Activated B cell treated with CpG ODN at 0.5 μM for 24 hours (primary cell): ENCODE measurements around the gene SLC7A5. TPM values are rescaled to one million over a fixed set of nuclear protein-coding genes. Genes with fewer than 3 reads are reported as not detected.
"Not testable (repeated sequence)": the region's sequence is repeated elsewhere in the genome, so short reads cannot be mapped to it uniquely, and the experiment has no call there.

Experiments
- ATAC-seq: fragments of 200-7000 bp; cut with Tn5 transposase; one replicate; pipeline ENCODE4 v1.10.0; 2021; ENCODE audit warnings: low read depth, mild to moderate bottlenecking, moderate library complexity
- CTCF ChIA-PET: fragments of 350-600 bp; sonication (Branson Sonifier 250); formaldehyde crosslinking; loops from one replicate; lab custom pipeline; 2021; ENCODE audit warnings: antibody characterized with exemption; lab: Charles Lee
- POLR2A ChIA-PET: fragments of 350-600 bp; sonication (Branson Sonifier 250); formaldehyde crosslinking; loops from one replicate; lab custom pipeline; 2021; ENCODE audit warnings: antibody characterized with exemption; lab: Charles Lee
- DNase-seq: peaks from one replicate; pipeline ENCODE4 v3.0.0; 2022
- H3K27ac Mint-ChIP-seq: one replicate; pipeline ENCODE4 v1.8.0; 2020; ENCODE audit warnings: mixed read lengths
- H3K27me3 Mint-ChIP-seq: one replicate; pipeline ENCODE4 v1.8.0; 2021; ENCODE audit warnings: mixed read lengths
- H3K36me3 Mint-ChIP-seq: one replicate; pipeline ENCODE4 v1.8.0; 2021; ENCODE audit warnings: low read depth, mixed read lengths
- H3K4me1 Mint-ChIP-seq: one replicate; pipeline ENCODE4 v1.8.0; 2021; ENCODE audit warnings: mixed read lengths
- H3K4me3 Mint-ChIP-seq: one replicate; pipeline ENCODE4 v1.8.0; 2020; ENCODE audit warnings: mild to moderate bottlenecking, mixed read lengths
- H3K9me3 Mint-ChIP-seq: one replicate; pipeline ENCODE4 v1.8.0; 2020; ENCODE audit warnings: mixed read lengths
- intact Hi-C: fragments of 100-400 bp; cut with micrococcal nuclease; formaldehyde crosslinking; loops from one replicate; pipeline ENCODE4 v1.15.1; 2024
- total RNA-seq: library from RNA; stranded (reverse); gene quantifications from 2 replicates; pipeline ENCODE4 v1.2.3, GENCODE V29; 2022
- TF ChIP-seq, protein P1 (sequence below): fragments of 200-600 bp; IDR thresholded peaks from one replicate; pipeline ENCODE4 v1.8.0; 2022; ENCODE audit warnings: antibody characterized with exemption, mild to moderate bottlenecking

SLC7A5 gene
- total RNA-seq, 1 donor from 2014 or later, result 111 TPM

DNA sequence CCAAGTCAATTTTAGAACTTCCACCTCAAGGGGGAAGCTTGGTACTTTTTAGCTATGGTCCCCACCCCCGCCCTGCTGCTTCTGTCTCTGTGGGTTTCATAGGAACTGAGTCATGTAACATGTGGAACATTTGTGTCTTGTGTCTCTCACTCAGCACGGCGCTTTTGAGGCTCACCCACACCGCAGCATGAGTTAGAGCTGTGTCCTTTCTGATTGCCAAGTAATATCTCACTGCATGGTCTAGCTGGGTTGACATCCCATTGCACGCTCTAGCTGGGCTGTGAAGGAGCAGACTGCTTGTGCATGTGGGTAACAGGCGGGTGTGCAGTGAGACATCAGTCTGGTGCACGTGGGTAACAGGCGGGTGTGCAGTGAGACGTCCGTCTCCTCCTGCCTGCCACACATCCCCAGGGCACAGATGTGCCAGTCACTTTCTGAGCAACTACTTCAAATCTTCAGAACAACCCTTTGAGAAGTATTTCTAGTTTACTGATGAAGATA lies 26.4 kb upstream of the SLC7A5 start:
- ChIA-PET CTCF (interaction anchor here (1.0 to 1.8 kb wide), 3 partner anchors 24 to 117 kb away, joined by 3 to 10 read pairs (median 4); partner anchors contain the start of gene SLC7A5), POLR2A (interaction anchor here (0.6 to 1.6 kb wide), 11 partner anchors 12 to 507 kb away, joined by 3 to 8 read pairs (median 4); partner anchors contain the start of genes BANP and SLC7A5)
- peak; percentile 85 for ATAC-seq
- H3K27ac Mint-ChIP-seq, result peak overlapping the region; percentile 87
- DNase-seq, result peak; percentile 32
- intact Hi-C loops, result loop anchor here (1.0 kb wide), 1 partner anchor 14 kb away; no protein-coding TSS in a partner anchor
- TF ChIP-seq, protein P1, sequence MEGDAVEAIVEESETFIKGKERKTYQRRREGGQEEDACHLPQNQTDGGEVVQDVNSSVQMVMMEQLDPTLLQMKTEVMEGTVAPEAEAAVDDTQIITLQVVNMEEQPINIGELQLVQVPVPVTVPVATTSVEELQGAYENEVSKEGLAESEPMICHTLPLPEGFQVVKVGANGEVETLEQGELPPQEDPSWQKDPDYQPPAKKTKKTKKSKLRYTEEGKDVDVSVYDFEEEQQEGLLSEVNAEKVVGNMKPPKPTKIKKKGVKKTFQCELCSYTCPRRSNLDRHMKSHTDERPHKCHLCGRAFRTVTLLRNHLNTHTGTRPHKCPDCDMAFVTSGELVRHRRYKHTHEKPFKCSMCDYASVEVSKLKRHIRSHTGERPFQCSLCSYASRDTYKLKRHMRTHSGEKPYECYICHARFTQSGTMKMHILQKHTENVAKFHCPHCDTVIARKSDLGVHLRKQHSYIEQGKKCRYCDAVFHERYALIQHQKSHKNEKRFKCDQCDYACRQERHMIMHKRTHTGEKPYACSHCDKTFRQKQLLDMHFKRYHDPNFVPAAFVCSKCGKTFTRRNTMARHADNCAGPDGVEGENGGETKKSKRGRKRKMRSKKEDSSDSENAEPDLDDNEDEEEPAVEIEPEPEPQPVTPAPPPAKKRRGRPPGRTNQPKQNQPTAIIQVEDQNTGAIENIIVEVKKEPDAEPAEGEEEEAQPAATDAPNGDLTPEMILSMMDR, result no peak
- H3K27me3 Mint-ChIP-seq, result peaks cover 10% of the 10 kb centered on the region
- no peak overlapping the region for H3K4me3 Mint-ChIP-seq
- no peaks in the 10 kb centered on the region for H3K36me3 Mint-ChIP-seq
- peaks cover 36% of the 10 kb centered on the region for H3K4me1 Mint-ChIP-seq
- no peaks in the 10 kb centered on the region for H3K9me3 Mint-ChIP-seq

DNA sequence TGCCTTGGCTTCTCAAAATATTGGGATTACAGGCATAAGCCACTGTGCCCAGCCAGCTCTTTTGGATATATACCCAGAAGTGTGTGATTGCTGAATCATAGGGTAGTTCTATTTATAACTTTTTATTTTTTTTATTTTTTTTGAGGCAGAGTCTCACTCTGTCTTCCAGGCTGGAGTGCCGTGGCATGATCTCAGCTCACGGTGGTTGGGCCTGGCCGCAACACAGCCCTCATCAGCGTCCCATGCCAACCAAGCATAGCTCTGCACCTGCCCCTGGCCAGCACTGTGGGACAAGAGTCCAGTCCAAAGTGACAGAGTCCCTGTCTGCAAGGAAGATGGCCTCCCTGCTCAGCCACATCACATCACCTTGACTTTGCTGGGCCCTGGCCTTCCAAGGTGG lies 24.7 kb upstream of the SLC7A5 start:
- H3K4me1 Mint-ChIP-seq, result peaks cover 36% of the 10 kb centered on the region
- DNase-seq, intact Hi-C loops, H3K9me3 Mint-ChIP-seq, H3K36me3 Mint-ChIP-seq, ATAC-seq, H3K4me3 Mint-ChIP-seq, H3K27ac Mint-ChIP-seq, CTCF ChIA-PET, H3K27me3 Mint-ChIP-seq: not testable (repeated sequence)
- POLR2A ChIA-PET, result interaction anchor here (0.6 kb wide), 1 partner anchor 68 kb away, joined by 6 read pairs; no protein-coding TSS in a partner anchor

DNA sequence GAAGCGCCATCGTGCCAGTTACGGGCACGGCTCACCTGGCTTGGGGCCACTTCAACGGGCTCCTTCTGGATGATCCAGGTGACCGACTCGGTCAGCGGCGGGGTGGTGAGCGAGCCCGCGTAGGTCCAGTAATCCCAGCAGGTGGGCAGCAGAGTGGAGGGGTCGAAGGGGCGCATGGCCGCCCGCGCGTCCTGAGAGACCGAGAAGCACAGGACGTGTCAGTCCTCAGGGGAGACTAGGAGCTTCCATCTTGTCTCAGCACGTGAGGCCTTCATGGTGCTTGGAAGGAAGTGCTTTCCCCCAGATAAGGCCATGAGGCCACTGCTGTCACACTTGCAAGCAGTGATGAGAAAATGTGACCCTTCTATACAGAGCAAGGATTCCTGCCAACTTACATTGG lies 22.5 kb upstream of the SLC7A5 start:
- ATAC-seq (no peak), DNase-seq (no peak)
- peaks cover 24% of the 10 kb centered on the region for H3K4me1 Mint-ChIP-seq
- peaks cover 1% of the 10 kb centered on the region for H3K27me3 Mint-ChIP-seq
- TF ChIP-seq, protein P1, result no peak
- H3K4me3 Mint-ChIP-seq, result no peak overlapping the region
- H3K9me3 Mint-ChIP-seq, result no peaks in the 10 kb centered on the region
- CTCF ChIA-PET, result interaction anchor here (1.2 kb wide), 1 partner anchor 15 kb away, joined by 3 read pairs; no protein-coding TSS in a partner anchor
- H3K36me3 Mint-ChIP-seq, result no peaks in the 10 kb centered on the region
- POLR2A ChIA-PET, result no interaction called here
- intact Hi-C loops, result no loop called here
- H3K27ac Mint-ChIP-seq, result no peak overlapping the region

DNA sequence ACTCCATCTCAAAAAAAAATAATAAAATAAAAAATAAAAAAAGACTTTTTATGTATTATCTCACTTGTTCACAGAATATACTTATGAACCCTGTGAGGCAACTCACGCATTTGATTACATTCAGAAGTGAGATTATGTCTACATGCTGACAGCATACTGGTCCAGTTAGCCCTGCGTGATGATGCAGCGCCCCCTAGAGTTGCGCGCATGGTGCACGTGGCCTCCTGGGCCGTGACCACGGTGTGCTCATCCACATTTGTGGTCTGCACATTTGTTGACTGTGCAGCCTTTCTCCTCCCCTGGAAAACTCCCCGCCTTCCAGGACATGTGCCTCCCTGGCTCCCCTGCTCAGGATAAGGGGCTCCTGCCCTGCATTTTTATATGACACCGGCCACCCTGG lies 20.5 kb upstream of the SLC7A5 start:
- H3K4me3 Mint-ChIP-seq, H3K4me1 Mint-ChIP-seq, ATAC-seq, intact Hi-C loops, POLR2A ChIA-PET, H3K36me3 Mint-ChIP-seq, H3K9me3 Mint-ChIP-seq, H3K27ac Mint-ChIP-seq, DNase-seq, H3K27me3 Mint-ChIP-seq, CTCF ChIA-PET: not testable (repeated sequence)

DNA sequence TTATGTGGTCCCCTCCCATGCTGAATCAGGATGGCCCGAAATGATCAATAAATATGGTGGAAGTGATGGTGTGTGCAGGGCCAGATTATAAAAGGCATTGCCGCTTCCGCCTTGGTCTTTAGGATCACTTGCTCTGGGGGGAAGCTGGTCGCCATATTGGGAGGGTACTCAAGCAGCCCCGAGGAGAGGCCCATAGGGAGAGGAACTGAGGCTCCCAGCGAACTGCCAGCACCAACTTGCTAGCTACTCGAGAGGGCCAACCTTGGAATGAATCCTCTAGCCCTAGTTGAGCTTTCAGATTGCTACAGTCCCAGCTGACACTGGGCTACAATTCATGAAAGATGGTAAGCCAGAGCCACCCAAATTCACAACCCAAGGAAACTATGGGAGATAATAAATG lies 19.0 kb upstream of the SLC7A5 start:
- CTCF ChIA-PET, result interaction anchor here (0.9 kb wide), 1 partner anchor 22 kb away, joined by 3 read pairs; no protein-coding TSS in a partner anchor
- DNase-seq, H3K9me3 Mint-ChIP-seq, H3K4me1 Mint-ChIP-seq, H3K36me3 Mint-ChIP-seq, H3K4me3 Mint-ChIP-seq, intact Hi-C loops, ATAC-seq, H3K27ac Mint-ChIP-seq, H3K27me3 Mint-ChIP-seq: not testable (repeated sequence)
- POLR2A ChIA-PET, result interaction anchor here (0.7 kb wide), 1 partner anchor 517 kb away, joined by 3 read pairs; no protein-coding TSS in a partner anchor

DNA sequence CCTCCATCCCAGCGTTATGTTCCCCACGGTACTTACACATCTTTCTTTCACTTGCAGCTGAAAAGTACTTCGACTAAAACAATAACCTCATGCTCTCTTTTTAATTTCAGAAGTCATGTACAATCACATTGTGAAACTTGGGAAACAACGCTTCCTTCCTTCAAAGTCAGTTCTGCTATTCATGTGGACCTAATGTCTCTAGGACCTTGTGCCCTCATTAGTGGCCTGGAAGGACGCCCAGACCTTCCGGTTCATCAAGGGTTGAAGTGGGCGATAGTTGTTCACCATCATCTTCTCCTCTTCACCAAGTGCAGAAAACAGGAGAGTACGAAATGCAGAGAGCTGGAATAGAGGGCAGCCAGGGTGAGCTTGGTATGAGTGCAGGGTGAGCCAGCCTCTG lies 18.6 kb upstream of the SLC7A5 start:
- H3K4me3 Mint-ChIP-seq, ATAC-seq, H3K36me3 Mint-ChIP-seq, H3K9me3 Mint-ChIP-seq, DNase-seq, POLR2A ChIA-PET, H3K27me3 Mint-ChIP-seq, H3K27ac Mint-ChIP-seq, CTCF ChIA-PET, intact Hi-C loops, H3K4me1 Mint-ChIP-seq: not testable (repeated sequence)

DNA sequence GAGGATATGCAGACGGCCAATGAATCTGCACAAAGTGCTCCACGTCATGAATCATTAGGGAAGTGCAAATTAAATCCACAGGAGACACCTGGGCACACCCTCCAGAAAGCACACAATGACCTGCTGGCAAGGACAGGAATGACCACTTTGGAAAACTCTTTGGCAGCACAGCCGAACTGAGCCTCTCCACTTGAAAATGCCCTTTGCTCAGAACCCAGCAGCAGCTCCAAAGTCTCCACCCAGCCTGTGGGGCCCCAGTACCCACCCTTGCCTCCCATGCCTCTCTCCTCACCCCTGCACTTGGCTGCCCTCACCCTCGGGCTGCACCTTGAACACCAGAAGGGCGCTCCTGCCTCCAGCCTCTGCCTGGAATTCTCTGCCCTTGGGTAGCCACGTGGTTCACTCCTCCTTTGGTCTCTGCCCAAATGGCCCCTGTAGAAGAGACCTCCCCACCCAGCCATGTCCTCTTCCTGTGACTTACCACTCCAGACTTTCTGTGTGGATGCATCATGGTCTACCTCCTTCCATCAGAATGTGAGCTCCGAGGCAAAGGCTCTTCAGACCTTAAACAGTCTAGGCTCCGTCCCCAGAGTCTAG lies 16.2 kb upstream of the SLC7A5 start:
- CTCF ChIA-PET, H3K9me3 Mint-ChIP-seq, H3K36me3 Mint-ChIP-seq, H3K27ac Mint-ChIP-seq, POLR2A ChIA-PET, ATAC-seq, DNase-seq, H3K4me1 Mint-ChIP-seq, H3K4me3 Mint-ChIP-seq, intact Hi-C loops: not testable (repeated sequence)
- H3K27me3 Mint-ChIP-seq, result peaks cover 10% of the 10 kb centered on the region
